Naive B cell (primary cell): ENCODE results near the gene ADAM10. TPM values are rescaled to one million over a fixed set of nuclear protein-coding genes. Genes with fewer than 3 reads are reported as not detected.

ENCODE experiments used
- ATAC-seq, 2 donors: fragments of 150-1000 bp; cut with Tn5 transposase; 2 replicates each; pipeline ENCODE4 v1.10.0; 2021; ENCODE audit warnings: low read depth in 2 of 2, mild to moderate bottlenecking in 2 of 2, moderate library complexity in 2 of 2
- DNase-seq: peaks from one replicate; pipeline ENCODE4 v3.0.0; 2022
- H3K27ac Mint-ChIP-seq, 6 donors: one replicate each; pipeline ENCODE4 v1.8.0; 2020 to 2022; ENCODE audit warnings: mild to moderate bottlenecking in 6 of 6, mixed read lengths in 6 of 6, moderate library complexity in 5 of 6, inconsistent platforms in 2 of 6
- H3K27me3 Mint-ChIP-seq, 3 donors: one replicate each; pipeline ENCODE4 v1.8.0; 2021 to 2022; ENCODE audit warnings: mixed read lengths in 3 of 3, mild to moderate bottlenecking in 1 of 3
- H3K36me3 Mint-ChIP-seq, 2 donors: one replicate each; pipeline ENCODE4 v1.8.0; 2020 to 2022; ENCODE audit warnings: mixed read lengths in 2 of 2, inconsistent platforms in 1 of 2, mild to moderate bottlenecking in 1 of 2
- H3K4me1 Mint-ChIP-seq, 3 donors: one replicate each; pipeline ENCODE4 v1.8.0; 2020 to 2022; ENCODE audit warnings: mixed read lengths in 3 of 3, inconsistent platforms in 1 of 3, mild to moderate bottlenecking in 1 of 3, moderate library complexity in 1 of 3
- H3K4me3 Mint-ChIP-seq, 8 donors: one replicate each; pipeline ENCODE4 v1.8.0; 2020 to 2022; ENCODE audit warnings: mild to moderate bottlenecking in 8 of 8, mixed read lengths in 8 of 8, moderate library complexity in 8 of 8, inconsistent platforms in 2 of 8
- H3K9me3 Mint-ChIP-seq, 7 donors: one replicate each; pipeline ENCODE4 v1.8.0; 2020 to 2022; ENCODE audit warnings: mixed read lengths in 7 of 7, mild to moderate bottlenecking in 5 of 7, inconsistent platforms in 2 of 7, moderate library complexity in 1 of 7
- polyA plus RNA-seq, 6 donors: library from polyadenylated mRNA; unstranded; fragments of 300-500 nt; fragmentation: Illumina TruSeq; gene quantifications; one replicate each; pipeline ENCODE4 v1.2.3, GENCODE V29; 2021; ENCODE audit warnings: low read depth in 6 of 6

ADAM10 gene
- polyA plus RNA-seq, 6 donors from 2014 or later: 112 to 148 (median 126) TPM

GRCh38 chr15:58553365-58553918 is 196.1 kb downstream of the ADAM10 start:
- Mint-ChIP-seq H3K36me3 (no peaks in the 10 kb centered on the region), H3K27ac (peak overlapping the region in 2 of 6 donors; percentile 36 to 44), H3K4me1 (peaks cover 6 to 18% (median 15%) of the 10 kb centered on the region in 3 donors), H3K9me3 (no peaks in the 10 kb centered on the region), H3K4me3 (no peak overlapping the region), H3K27me3 (peaks cover 14 to 43% (median 24%) of the 10 kb centered on the region in 3 donors)
- ATAC-seq: no peak
- no peak for DNase-seq

DNA sequence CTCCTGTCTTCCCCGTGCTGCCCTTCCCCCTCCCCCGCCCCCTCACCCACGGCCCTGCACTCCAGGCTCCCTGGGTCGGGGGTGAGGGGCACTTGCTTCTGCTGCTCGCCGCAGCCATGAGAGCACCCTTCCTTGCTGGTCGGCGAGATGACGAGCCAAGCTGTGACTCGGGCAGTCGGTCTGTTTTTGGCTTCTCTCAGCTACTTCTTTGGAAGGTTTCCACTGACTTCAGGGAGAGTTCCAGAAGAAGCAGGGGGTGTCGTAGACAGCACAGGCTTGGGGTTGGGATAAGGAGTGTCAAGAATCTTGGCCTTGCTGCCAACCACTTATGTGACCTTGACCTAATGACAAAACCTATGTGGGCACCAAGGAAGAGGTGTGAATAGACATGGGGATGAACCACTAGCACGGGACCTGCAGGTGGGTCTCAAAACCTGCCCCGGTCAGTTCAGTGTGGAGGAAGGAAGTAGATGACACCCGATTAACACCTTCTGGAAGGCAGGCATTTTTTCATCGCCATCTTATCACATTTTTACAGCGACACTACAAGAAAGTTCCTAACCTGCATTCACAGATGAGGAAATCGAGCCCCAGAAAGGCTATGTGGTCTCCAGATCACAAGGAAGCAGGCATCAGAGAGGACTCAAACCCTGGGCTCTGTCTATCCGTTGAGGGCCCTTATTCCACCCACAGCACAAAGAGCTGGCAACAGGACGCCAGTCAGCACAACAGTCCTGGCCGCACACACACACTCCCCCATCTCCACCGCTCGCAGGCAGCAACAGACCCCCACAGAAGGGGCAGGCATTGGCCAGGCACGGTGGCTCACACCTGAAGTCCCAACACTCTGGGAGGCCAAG is 196.8 kb downstream of the ADAM10 start:
- Mint-ChIP-seq H3K4me3 (no peak overlapping the region), H3K27me3 (peaks cover 14 to 43% (median 24%) of the 10 kb centered on the region in 3 donors), H3K9me3 (no peaks in the 10 kb centered on the region), H3K27ac (peak overlapping the region in 1 of 6 donors; percentile 44), H3K4me1 (peaks cover 6 to 18% (median 15%) of the 10 kb centered on the region in 3 donors), H3K36me3 (no peaks in the 10 kb centered on the region)
- DNase-seq: no peak
- no peak for ATAC-seq

- Mint-ChIP-seq H3K27ac (peak overlapping the region in 1 of 6 donors; percentile 73), H3K9me3 (no peaks in the 10 kb centered on the region), H3K4me1 (peaks cover 6 to 18% (median 15%) of the 10 kb centered on the region in 3 donors), H3K27me3 (peaks cover 14 to 43% (median 24%) of the 10 kb centered on the region in 3 donors), H3K36me3 (no peaks in the 10 kb centered on the region), H3K4me3 (peak overlapping the region in 1 of 8 donors; percentile 44)
- ATAC-seq: no peak
- no peak for DNase-seq
These were observed 197.6 kb downstream of the ADAM10 start for GRCh38 chr15:58551764-58552504.

DNA sequence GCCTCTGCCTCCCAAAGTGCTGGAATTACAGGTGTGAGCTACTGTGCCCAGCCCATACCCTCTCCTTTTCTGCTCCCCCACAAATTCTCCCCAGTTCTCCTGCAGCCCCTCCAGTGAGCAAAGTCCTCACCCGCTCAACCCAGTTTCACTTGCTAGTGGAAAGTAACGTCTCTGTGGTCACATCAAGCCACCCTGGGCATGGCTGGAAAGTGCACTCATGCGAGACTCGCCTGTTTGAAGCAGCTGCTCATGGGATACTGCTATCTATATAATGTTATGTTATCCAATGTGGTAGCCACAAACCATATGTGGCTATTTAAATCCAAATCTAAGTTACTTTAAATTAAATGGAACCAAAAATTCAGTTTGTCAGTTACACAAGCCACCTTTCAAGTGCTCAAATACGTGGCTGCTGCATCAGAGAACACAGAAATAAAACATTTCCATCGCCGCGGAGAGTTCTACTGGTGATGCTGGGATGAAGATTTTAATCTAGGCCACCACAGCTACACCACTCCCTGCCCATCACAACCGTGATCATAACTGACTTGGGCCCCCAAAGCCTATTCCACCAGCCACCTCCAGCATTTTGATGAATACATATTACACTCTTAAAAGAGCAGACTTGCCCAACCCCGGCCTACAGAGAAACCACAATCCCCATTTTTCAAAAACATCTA is 198.3 kb downstream of the ADAM10 start:
- peaks cover 6 to 18% (median 15%) of the 10 kb centered on the region in 3 donors for H3K4me1 Mint-ChIP-seq
- H3K27me3 Mint-ChIP-seq: peaks cover 14 to 43% (median 24%) of the 10 kb centered on the region in 3 donors
- H3K27ac Mint-ChIP-seq: peak overlapping the region in 2 of 6 donors; percentile 5 to 73
- no peak for ATAC-seq
- no peaks in the 10 kb centered on the region for H3K9me3 Mint-ChIP-seq
- H3K36me3 Mint-ChIP-seq: no peaks in the 10 kb centered on the region
- peak overlapping the region in 2 of 8 donors; percentile 15 to 44 for H3K4me3 Mint-ChIP-seq
- no peak for DNase-seq

GRCh38 chr15:58549785-58550074 is 199.8 kb downstream of the ADAM10 start:
- Mint-ChIP-seq H3K36me3 (no peaks in the 10 kb centered on the region), H3K27ac (no peak overlapping the region), H3K4me1 (peaks cover 6 to 18% (median 15%) of the 10 kb centered on the region in 3 donors), H3K4me3 (no peak overlapping the region), H3K9me3 (no peaks in the 10 kb centered on the region), H3K27me3 (peaks cover 14 to 34% (median 24%) of the 10 kb centered on the region in 3 donors)
- ATAC-seq: no peak
- DNase-seq: no peak

DNA sequence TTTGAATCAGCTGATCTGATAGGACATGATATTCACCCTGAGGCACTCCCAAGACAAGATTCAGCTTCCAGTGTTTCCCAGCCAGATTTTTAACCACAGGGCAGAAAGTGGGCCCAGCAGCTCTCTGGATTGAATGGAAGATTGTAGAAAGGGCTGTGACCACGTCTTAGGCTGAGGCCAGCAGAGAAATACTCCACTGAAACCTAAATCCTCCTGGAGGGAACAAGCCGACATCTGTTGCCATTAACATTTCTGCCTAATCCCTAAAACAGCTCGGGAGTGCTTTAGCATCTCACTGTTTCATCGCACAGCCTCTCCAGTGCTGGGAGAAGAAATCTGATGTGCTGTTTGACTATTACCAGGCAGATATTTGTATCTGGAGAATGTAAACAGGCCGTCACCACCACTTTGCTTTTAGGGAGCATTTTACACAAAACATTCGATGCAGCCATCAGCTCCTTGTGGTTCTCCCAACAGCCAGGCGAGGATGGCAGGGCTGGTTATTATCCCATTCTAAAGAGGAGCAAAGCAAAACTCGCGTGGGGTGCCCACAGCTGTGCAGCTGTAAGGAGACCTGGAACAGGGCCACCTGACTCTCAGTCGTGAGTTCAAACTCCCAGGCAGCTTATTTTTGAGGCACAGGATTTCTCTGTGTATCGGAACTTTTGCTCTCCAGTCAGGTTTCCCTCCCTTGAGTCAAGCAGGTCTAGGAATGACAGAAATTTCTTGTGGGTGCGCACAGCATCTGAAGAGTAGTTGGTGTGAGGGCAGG is 200.3 kb downstream of the ADAM10 start:
- Mint-ChIP-seq H3K27me3 (peaks cover 14 to 34% (median 24%) of the 10 kb centered on the region in 3 donors), H3K36me3 (no peaks in the 10 kb centered on the region), H3K9me3 (no peaks in the 10 kb centered on the region), H3K4me1 (peaks cover 6 to 18% (median 15%) of the 10 kb centered on the region in 3 donors), H3K27ac (no peak overlapping the region), H3K4me3 (no peak overlapping the region)
- DNase-seq: no peak
- ATAC-seq: no peak

- H3K27ac Mint-ChIP-seq: no peak overlapping the region
- DNase-seq (no peak), ATAC-seq (no peak)
- H3K27me3 Mint-ChIP-seq: peaks cover 14 to 34% (median 24%) of the 10 kb centered on the region in 3 donors
- H3K9me3 Mint-ChIP-seq: no peaks in the 10 kb centered on the region
- no peak overlapping the region for H3K4me3 Mint-ChIP-seq
- H3K4me1 Mint-ChIP-seq: peaks cover 6 to 18% (median 15%) of the 10 kb centered on the region in 3 donors
- no peaks in the 10 kb centered on the region for H3K36me3 Mint-ChIP-seq
These were observed 201.0 kb downstream of the ADAM10 start for GRCh38 chr15:58548308-58549012.

- Mint-ChIP-seq H3K27me3 (peaks cover 11 to 30% (median 24%) of the 10 kb centered on the region in 3 donors), H3K36me3 (no peaks in the 10 kb centered on the region), H3K9me3 (no peaks in the 10 kb centered on the region), H3K4me1 (peaks cover 6 to 18% (median 15%) of the 10 kb centered on the region in 3 donors), H3K27ac (no peak overlapping the region), H3K4me3 (no peak overlapping the region)
- ATAC-seq: no peak
- DNase-seq: no peak
These were observed 201.7 kb downstream of the ADAM10 start for GRCh38 chr15:58547628-58548307.

DNA sequence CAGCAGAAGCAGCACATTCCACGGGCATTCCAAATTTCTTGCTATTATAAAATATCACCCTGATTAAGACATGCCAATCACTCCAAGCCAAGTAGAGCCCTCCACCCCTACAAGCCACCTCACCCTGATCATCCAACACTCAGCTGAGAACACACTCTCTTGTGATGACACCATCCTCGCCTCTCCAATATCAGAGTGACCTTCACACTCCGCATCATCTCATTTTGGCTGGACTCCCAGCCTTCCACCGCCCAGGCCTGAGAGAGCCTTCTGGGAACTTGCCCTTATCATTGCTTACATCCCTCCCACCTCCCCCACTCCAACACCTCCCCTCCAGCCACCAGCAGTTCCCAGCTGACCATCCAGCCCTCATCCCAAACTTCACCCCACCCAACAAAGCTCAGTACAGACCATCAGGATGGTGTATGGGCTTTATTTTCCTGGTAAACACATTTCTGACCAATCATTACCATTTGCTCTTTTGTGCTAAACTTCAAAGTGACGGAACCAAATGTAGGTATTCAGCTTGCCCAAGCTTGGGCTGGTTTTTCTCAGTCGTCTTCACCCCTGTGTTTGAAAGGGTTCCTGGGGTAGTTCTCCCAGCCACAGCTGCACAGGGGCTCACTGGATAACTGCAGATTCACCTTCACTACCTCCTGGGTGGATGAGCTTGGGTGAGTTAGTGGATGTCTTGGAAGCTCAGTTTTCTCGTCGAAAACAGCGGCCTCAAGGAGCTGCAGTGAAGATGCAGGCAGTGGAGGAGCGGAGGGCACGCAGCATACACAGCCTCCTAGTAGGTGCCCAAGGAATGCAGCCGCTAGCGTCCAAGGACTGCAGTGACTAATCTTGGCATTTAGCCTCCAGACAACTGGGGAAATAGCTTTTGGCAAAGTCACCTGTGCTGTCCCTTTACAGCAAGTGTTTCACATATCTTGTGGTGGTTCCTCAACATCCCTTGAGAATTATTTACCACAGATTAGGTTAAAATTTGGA is 202.6 kb downstream of the ADAM10 start:
- DNase-seq (no peak), ATAC-seq (no peak)
- Mint-ChIP-seq H3K27ac (no peak overlapping the region), H3K36me3 (no peaks in the 10 kb centered on the region), H3K27me3 (peaks cover 9 to 21% (median 17%) of the 10 kb centered on the region in 3 donors), H3K9me3 (no peaks in the 10 kb centered on the region), H3K4me3 (no peak overlapping the region), H3K4me1 (peaks cover 6 to 13% (median 11%) of the 10 kb centered on the region in 3 donors)

DNA sequence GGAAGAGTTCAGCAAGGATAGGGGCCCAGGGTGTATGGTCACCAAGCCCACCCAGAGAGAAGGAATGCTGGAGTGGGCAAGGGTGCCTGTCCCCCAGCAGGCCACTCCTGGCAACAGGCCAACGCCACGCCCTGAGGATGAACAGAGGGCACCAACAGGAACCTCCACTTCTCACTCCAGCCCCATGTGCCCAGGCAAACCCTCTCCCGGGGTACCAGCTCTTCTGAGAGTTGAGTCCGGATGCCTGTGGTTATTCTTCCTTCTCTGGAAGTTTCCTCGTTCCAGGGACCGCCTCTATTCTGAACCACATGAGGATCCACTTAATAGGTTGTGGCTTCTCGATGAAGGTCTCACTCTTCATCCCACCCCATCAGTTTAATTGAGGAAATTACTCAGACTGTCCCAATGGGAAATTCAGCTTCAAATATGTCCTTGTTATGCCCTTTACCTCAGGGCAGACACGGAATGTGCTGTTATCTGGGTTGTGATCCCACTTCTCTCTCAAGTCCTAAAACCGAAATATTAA is 203.4 kb downstream of the ADAM10 start:
- DNase-seq (no peak), ATAC-seq (no peak)
- Mint-ChIP-seq H3K4me3 (no peak overlapping the region), H3K36me3 (no peaks in the 10 kb centered on the region), H3K27me3 (peaks cover 6 to 13% (median 9%) of the 10 kb centered on the region in 3 donors), H3K4me1 (peaks cover 3 to 5% (median 3%) of the 10 kb centered on the region in 3 donors), H3K27ac (no peak overlapping the region), H3K9me3 (no peaks in the 10 kb centered on the region)
